PFSK-1 (cell line): ENCODE data around the gene IL4R.

Experiments used
- POLR2AphosphoS5 ChIP-seq: IDR thresholded peaks from 2 replicates; pipeline ENCODE4 v1.6.1; 2012; ENCODE audit warnings: low read depth, mild to moderate bottlenecking, control low read depth, low read length, moderate library complexity
- REST ChIP-seq, 2 experiments: IDR thresholded peaks; 2 replicates each; pipeline versions ENCODE4 v1.6.1 to v1.8.0; 2011 to 2012; ENCODE audit warnings: low read depth in 2 of 2, low read length in 2 of 2, control low read depth in 1 of 2, inconsistent platforms in 1 of 2, mild to moderate bottlenecking in 1 of 2, moderate library complexity in 1 of 2; ENCODE audit not compliant: insufficient read depth in 1 of 2
- SIN3A ChIP-seq: IDR thresholded peaks from 2 replicates; pipeline ENCODE4 v1.6.1; 2012; ENCODE audit warnings: mild to moderate bottlenecking, low read length, moderate library complexity, borderline replicate concordance; ENCODE audit not compliant: insufficient read depth
- TAF1 ChIP-seq: IDR thresholded peaks from 2 replicates; pipeline ENCODE4 v1.6.1; 2012; ENCODE audit warnings: low read length, control low read depth, borderline replicate concordance; ENCODE audit not compliant: insufficient read depth

GRCh38 chr16:27268376-27269299, 45.1 kb upstream of the IL4R start, which contains the start of gene NSMCE1:
- TF ChIP-seq TAF1 (peak; percentile 78; the same call in 1 of the 2 replicates), POLR2AphosphoS5 (peak; percentile 83), SIN3A (no peak), REST (IDR thresholded peaks at IDR 0.05; ENCODE audit: insufficient read depth in 1 of 2, low read depth in 2 of 2, low read length in 2 of 2) (no peak)
